NCI-H2171 (cell line): ENCODE measurements around the gene PSENEN.
"Not testable (repeated sequence)": the region's sequence is repeated elsewhere in the genome, so short reads cannot be mapped to it uniquely, and the experiment has no call there.

ENCODE experiments used
- DNase-seq: peaks from one replicate; lab custom pipeline; 2025; lab: John Stamatoyannopoulos, UW

Gene PSENEN

GRCh38 chr19:35788205-35788960, 42.9 kb downstream of the PSENEN start:
- DNase-seq, result no peak

DNA sequence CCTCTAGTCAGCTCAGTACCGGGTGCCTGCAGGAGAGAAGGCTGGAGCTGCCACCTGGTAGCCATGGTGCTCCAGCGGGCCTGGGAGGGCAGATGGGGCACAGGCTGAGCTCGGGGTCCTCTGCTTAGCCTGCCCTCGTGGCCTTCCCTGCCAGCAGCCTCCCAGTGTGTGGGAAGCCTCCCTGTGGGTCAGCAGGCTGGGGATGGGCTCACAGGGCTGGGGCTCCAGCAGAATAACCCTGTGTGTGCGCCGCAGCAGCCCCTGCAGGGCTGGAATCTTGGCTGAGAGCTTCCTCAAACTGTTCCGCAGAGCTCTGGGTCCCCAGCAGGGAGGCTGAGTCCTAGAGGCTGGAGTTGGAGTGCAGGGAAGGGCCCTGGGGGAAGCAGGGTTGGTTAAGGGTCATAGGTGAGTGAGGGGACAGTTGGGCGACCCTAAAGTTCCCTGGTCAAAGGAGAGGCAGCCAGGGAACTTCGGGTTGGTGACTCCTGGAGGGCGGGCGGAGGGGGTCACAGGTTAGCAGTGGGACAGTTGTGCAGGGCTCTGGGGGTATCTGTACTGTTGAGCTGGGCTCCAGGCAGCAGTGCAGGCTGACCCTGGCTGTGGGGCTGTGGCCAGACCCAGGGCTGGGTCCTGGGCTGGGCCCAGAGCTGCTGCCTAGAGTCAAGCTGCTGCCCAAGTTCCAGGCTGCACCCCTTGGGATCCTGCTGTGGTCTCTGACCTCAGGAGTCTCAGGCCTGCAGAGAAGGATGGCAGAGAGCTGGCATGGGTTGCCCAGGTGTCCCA, 43.9 kb downstream of the PSENEN start:
- DNase-seq, result no peak

DNA sequence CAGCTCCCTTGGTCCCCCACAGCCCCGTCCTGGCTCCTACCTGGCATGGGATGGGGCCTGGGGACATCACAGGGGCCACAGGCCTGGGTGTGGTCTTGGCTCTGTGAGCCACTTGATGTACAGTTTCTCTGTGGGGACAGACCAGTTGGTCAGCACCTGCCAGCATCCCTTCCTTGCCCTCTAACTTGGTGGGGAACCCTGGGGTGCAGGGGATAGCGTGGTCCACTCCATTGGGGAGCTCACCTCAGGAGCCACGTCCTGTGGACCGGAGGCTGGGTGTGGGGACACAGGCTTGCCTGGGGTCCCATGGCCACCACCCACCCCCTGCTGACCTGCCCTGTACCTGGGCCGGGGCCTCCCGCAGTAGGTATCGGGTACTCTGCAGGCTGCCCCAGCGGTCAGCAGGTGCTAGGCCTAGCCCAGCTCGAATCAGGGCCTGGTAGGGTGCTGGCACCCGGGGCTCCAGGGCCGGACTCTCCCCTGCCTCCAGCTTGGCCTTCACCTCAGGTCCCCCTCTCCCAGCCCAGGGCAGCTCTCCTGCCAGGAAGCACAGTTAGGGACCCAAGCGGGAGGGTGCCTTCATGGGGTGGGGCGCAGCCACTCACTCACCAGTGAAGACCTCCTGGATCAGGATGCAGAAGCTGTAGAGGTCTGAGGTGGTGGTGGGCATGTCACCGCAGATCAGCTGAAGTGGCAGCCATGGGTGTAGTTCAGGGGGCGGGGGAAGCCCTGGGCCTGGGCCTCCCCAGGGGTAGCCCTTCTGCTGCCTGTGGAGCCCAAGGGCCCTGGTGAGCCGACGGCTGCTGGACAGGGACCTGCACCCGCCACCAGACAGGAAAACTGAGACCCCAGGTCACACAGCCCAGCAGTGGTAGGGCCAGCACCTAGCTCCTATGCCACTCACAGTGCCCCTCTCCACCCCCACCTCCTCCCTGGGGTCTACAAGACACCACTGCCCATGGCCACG, 44.8 kb downstream of the PSENEN start:
- no peak for DNase-seq

DNA sequence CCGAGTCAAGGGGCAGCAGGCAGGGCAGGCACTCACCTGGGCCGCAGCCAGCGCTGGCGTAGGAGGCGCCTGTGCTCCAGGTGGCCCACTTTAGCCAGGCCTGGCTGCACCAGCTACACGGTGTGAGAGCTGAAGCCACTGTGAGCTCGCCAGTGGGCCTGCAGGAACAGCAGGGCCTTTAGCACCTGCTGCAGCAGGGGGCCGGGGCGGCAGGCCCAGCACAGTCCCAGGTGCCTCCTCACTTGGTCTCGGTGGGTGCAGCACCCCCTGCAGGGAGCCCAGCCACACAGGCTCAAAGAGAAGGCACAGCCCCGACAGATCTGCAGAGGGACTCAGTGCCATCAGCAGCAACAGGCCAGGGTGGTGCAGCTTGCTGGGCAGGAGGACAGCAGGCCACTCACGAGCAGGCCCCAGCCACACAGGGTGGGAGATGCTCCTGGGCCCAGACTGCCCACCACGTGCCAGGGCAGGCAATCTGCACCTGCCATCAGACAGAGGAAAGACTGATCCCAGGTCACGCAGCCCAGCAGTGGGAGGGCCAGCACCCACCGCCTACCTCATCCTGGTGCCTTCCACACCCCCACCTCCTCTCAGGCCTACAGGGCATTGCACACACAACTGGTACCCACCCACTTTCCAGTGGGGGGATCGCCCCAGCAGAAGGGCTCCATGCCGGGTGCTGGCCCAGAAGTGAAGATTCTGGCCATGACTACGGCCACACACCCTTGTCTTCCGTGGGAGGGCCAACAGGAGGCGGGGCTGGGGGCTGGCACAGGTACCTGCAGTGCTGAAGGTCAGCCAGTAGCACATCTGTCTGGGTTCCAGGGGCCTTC, 45.7 kb downstream of the PSENEN start:
- DNase-seq, result no peak

- no peak for DNase-seq
These were observed 46.4 kb downstream of the PSENEN start for GRCh38 chr19:35791814-35792279.

GRCh38 chr19:35792312-35792711, 46.9 kb downstream of the PSENEN start:
- no peak for DNase-seq

DNA sequence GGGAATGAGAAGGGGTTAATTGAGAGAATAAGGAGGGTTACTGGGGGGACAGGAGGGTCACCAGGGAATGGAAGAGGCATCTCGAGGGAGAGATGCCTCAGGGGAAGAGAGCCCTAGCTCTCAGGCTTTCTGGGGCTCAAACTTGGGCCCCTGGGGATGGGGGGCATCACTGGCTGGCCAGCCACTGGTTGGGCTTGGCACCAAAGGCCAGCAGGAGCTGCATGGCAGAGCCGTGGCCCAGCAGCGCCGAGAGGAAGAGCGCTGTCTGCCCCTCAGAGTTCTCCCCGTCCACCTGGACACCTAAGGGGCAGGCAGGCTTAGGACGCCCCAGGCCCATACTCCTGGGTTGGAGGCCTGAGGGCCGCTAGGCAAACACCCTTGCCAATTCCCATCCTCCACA, 47.4 kb downstream of the PSENEN start:
- no peak for DNase-seq

DNA sequence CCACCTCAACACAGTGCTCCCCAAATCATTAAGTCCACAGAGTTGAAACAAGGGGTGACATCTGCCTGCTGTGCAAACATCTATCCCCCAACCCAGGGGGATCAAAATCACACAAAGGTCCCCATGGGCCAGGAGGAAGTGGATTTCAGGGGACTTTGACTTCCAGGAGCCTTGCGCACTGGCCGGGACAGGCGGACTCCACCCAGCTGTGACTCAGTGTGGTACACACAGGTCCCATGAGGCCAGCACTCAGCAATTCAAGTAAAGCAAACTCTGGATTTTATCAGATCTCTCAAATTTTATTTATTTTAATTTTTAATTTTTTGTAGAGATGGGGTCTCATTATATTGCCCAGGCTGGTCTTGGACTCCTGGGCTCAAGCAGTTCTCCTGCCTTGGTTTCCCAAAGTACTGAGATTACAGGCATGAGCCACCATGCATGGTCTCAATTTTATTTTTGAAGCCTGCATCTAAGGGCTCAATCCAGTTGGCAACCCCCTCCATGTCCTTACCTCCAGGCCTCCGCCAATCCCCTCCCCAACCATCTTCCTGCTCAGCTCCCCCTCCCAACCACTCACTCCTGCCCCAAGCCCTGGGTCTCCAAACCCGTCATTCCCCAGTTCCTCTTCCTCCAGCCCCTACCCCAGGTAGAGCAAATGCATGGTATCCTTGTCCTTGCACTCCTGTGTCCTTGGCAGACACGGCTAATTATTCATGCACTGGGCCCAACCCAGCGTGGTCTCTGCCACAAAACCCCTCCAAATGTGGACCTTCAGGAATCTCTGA, 48.1 kb downstream of the PSENEN start:
- no peak for DNase-seq

GRCh38 chr19:35795564-35795963, 50.1 kb downstream of the PSENEN start:
- DNase-seq, result not testable (repeated sequence)
